Suprapubic skin (tissue), 4 donors: Measurements from ENCODE around the gene CTSO. TPM values are rescaled to one million over a fixed set of nuclear protein-coding genes. Genes with fewer than 3 reads are reported as not detected.

ENCODE experiments used
- DNase-seq, 2 donors: peaks; one replicate each; pipeline ENCODE4 v3.0.0-alpha.2; 2019; ENCODE audit warnings: low spot score in 2 of 2
- H3K27ac ChIP-seq: fragments of 200-600 bp; sonication (generic); one replicate; pipeline ENCODE4 v1.5.1; 2019
- H3K27me3 ChIP-seq: fragments of 200-600 bp; sonication (generic); one replicate; pipeline ENCODE4 v1.5.1; 2019
- H3K36me3 ChIP-seq: fragments of 200-600 bp; sonication (generic); one replicate; pipeline ENCODE4 v1.5.1; 2019
- H3K4me1 ChIP-seq: fragments of 200-600 bp; sonication (generic); one replicate; pipeline ENCODE4 v1.5.1; 2019
- H3K4me3 ChIP-seq: fragments of 200-600 bp; sonication (generic); one replicate; pipeline ENCODE4 v1.5.1; 2019; ENCODE audit warnings: mild to moderate bottlenecking
- H3K9me3 ChIP-seq: fragments of 200-600 bp; sonication (generic); one replicate; pipeline ENCODE4 v1.5.1; 2019
- EP300 ChIP-seq: sonication (generic); formaldehyde crosslinking; IDR thresholded peaks from one replicate; pipeline ENCODE4 v1.6.1; 2017; ENCODE audit warnings: antibody characterized with exemption
- POLR2A ChIP-seq, 2 donors: fragments of 450-650 bp; IDR thresholded peaks; one replicate each; pipeline ENCODE4 v1.6.1; 2017; ENCODE audit warnings: antibody characterized with exemption in 2 of 2, mild to moderate bottlenecking in 2 of 2, moderate library complexity in 2 of 2
- POLR2AphosphoS5 ChIP-seq, 3 donors: sonication (generic); formaldehyde crosslinking; IDR thresholded peaks; one replicate each; pipeline ENCODE4 v1.6.1; 2017; ENCODE audit warnings: antibody characterized with exemption in 3 of 3
- WGBS: methylation state at CpG from one replicate; pipeline ENCODE4 v1.1.5; 2018; 5-methylcytosine and 5-hydroxymethylcytosine counted together
- total RNA-seq, 4 donors: library from RNA; depleted of rRNA; stranded (reverse); fragments of >200 nt; gene quantifications; one replicate each; pipeline ENCODE4 v1.1.0, GENCODE V29; 2016
- TF ChIP-seq, protein P1 (sequence below), 2 donors: fragments of 200-600 bp in 1 of 2; fragments of 450-650 bp in 1 of 2; sonication (generic) in 1 of 2; IDR thresholded peaks; one replicate each; pipeline ENCODE4 v1.5.1; 2016 to 2019; ENCODE audit warnings: antibody characterized with exemption in 2 of 2, mild to moderate bottlenecking in 1 of 2, moderate library complexity in 1 of 2

Gene CTSO
- total RNA-seq, 4 donors from 2014 or later, result 5.7 to 8.0 (median 7.6) TPM

- no peak for DNase-seq
- H3K27ac ChIP-seq, result no peak overlapping the region
- no peak overlapping the region for H3K4me3 ChIP-seq
- WGBS, result 50% methylated on average over 4 of the region's 4 CpGs
- no peaks in the 10 kb centered on the region for H3K9me3 ChIP-seq
- TF ChIP-seq, protein P1, sequence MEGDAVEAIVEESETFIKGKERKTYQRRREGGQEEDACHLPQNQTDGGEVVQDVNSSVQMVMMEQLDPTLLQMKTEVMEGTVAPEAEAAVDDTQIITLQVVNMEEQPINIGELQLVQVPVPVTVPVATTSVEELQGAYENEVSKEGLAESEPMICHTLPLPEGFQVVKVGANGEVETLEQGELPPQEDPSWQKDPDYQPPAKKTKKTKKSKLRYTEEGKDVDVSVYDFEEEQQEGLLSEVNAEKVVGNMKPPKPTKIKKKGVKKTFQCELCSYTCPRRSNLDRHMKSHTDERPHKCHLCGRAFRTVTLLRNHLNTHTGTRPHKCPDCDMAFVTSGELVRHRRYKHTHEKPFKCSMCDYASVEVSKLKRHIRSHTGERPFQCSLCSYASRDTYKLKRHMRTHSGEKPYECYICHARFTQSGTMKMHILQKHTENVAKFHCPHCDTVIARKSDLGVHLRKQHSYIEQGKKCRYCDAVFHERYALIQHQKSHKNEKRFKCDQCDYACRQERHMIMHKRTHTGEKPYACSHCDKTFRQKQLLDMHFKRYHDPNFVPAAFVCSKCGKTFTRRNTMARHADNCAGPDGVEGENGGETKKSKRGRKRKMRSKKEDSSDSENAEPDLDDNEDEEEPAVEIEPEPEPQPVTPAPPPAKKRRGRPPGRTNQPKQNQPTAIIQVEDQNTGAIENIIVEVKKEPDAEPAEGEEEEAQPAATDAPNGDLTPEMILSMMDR (IDR thresholded peaks at IDR 0.05), result no peak
- TF ChIP-seq POLR2A (IDR thresholded peaks at IDR 0.05) (no peak), POLR2AphosphoS5 (IDR thresholded peaks at IDR 0.05) (no peak), EP300 (no peak)
- no peaks in the 10 kb centered on the region for H3K27me3 ChIP-seq
- peaks cover 12% of the 10 kb centered on the region for H3K4me1 ChIP-seq
- H3K36me3 ChIP-seq, result no peaks in the 10 kb centered on the region
Observed at GRCh38 chr4:155954939-155955338, 1.3 kb upstream of the CTSO start.

DNA sequence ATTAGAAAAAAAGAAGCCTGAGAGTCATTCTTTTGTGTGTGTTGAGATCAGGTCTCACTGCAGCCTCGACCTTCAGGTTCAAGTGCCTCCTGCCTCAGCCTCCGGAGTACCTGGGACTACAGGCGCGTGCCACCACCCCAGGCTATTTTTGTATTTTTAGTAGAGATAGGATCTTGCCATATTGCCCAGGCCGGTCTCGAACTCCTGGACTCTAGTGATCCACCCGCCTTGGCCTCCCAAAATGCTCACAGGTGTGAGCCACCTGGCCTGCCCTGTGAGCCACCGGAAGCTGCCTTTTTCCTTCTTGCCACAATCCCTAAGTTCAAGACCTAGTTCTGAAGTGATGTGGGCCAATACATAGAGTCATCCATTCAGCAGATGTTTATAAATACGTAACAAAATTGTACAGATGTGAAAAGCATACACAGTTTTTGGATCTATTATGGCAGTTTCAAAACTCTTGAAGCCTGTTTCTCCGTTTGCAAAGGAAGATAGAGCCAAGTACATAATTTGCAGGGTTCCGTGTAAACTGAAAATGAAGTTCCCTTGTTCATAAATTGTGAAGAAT is 536 bp upstream of the CTSO start:
- 59% methylated on average over 11 of the region's 11 CpGs for WGBS
- no peak for TF ChIP-seq EP300
- TF ChIP-seq POLR2A (IDR thresholded peaks at IDR 0.05), result no peak
- no peak for TF ChIP-seq POLR2AphosphoS5 (IDR thresholded peaks at IDR 0.05)
- TF ChIP-seq, protein P1 (IDR thresholded peaks at IDR 0.05), result no peak
- Histone ChIP-seq H3K27me3 (no peaks in the 10 kb centered on the region), H3K27ac (peak overlapping the region; percentile 99), H3K4me3 (peak overlapping the region; percentile 90), H3K4me1 (peaks cover 9% of the 10 kb centered on the region), H3K9me3 (no peaks in the 10 kb centered on the region), H3K36me3 (no peaks in the 10 kb centered on the region)
- DNase-seq, result no peak

GRCh38 chr4:155952501-155952901 is 1.2 kb downstream of the CTSO start:
- H3K4me1 ChIP-seq, result peaks cover 9% of the 10 kb centered on the region
- TF ChIP-seq EP300 (no peak), POLR2A (IDR thresholded peaks at IDR 0.05) (no peak), POLR2AphosphoS5 (IDR thresholded peaks at IDR 0.05) (no peak)
- TF ChIP-seq, protein P1 (IDR thresholded peaks at IDR 0.05), result no peak
- no peak for DNase-seq
- H3K4me3 ChIP-seq, result peak overlapping the region; percentile 90
- H3K9me3 ChIP-seq, result no peaks in the 10 kb centered on the region
- peak overlapping the region; percentile 99 for H3K27ac ChIP-seq
- 31% methylated on average over 6 of the region's 6 CpGs for WGBS
- H3K27me3 ChIP-seq, result no peaks in the 10 kb centered on the region
- H3K36me3 ChIP-seq, result no peaks in the 10 kb centered on the region

GRCh38 chr4:155950461-155950860 is 3.2 kb downstream of the CTSO start:
- no peak for DNase-seq
- WGBS, result 86% methylated on average over 6 of the region's 6 CpGs
- no peak for TF ChIP-seq EP300

GRCh38 chr4:155948541-155948940 is 5.1 kb downstream of the CTSO start:
- Histone ChIP-seq H3K27me3 (no peaks in the 10 kb centered on the region), H3K9me3 (no peaks in the 10 kb centered on the region), H3K4me3 (no peak overlapping the region), H3K4me1 (peaks cover 4% of the 10 kb centered on the region), H3K36me3 (no peaks in the 10 kb centered on the region), H3K27ac (no peak overlapping the region)
- TF ChIP-seq POLR2A (IDR thresholded peaks at IDR 0.05) (no peak), EP300 (no peak), POLR2AphosphoS5 (IDR thresholded peaks at IDR 0.05) (no peak)
- TF ChIP-seq, protein P1 (IDR thresholded peaks at IDR 0.05), result no peak
- WGBS, result 92% methylated on average over 1 of the region's 1 CpG
- no peak for DNase-seq

More at GRCh38 chr4:155950461-155950860, 3.2 kb downstream of the CTSO start:
- Histone ChIP-seq H3K27me3 (no peaks in the 10 kb centered on the region), H3K4me1 (peaks cover 9% of the 10 kb centered on the region), H3K27ac (no peak overlapping the region), H3K9me3 (no peaks in the 10 kb centered on the region), H3K4me3 (no peak overlapping the region), H3K36me3 (no peaks in the 10 kb centered on the region)

DNA sequence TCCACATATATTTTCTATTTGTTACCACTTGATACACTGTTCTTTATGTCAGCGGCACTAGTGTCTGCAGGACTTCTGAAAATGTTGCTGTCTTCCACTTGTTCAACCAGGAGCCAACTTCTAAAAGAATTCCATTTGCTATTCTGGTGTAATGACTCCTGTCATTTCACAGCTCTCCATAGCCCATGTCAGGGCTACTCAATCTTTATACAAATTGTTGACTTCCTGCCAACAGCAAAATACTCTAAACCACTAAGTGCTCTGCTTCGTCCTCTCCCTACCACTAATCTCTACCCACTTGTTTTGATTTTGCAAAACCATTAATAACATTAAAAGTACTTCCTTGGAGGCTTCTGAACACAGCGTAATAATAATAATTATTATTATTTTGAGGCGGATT is 7.2 kb downstream of the CTSO start:
- Histone ChIP-seq H3K27ac (no peak overlapping the region), H3K4me1 (no peaks in the 10 kb centered on the region), H3K36me3 (peaks cover 2% of the 10 kb centered on the region), H3K9me3 (no peaks in the 10 kb centered on the region), H3K4me3 (no peak overlapping the region), H3K27me3 (no peaks in the 10 kb centered on the region)
- WGBS, result 59% methylated on average over 4 of the region's 4 CpGs
- TF ChIP-seq POLR2AphosphoS5 (IDR thresholded peaks at IDR 0.05), result no peak
- TF ChIP-seq, protein P1 (IDR thresholded peaks at IDR 0.05), result no peak
- TF ChIP-seq POLR2A (IDR thresholded peaks at IDR 0.05), result no peak
- no peak for TF ChIP-seq EP300
- no peak for DNase-seq
